A673 (cell line): Measurements from ENCODE around the gene CHRNA9. TPM values are rescaled to one million over a fixed set of nuclear protein-coding genes. Genes with fewer than 3 reads are reported as not detected.

Experiments
- BruUV-seq: library from RNA; stranded (reverse); fragments of 400-500 nt; replicated peaks from 2 replicates; lab custom pipeline; 2021; lab: Mats Ljungman, UMichigan
- CTCF ChIA-PET: fragments of 300-600 bp; sonication (Branson Sonifier 250); formaldehyde crosslinking; loops from one replicate; lab custom pipeline; 2022; ENCODE audit warnings: antibody characterized with exemption; lab: Charles Lee
- POLR2A ChIA-PET: fragments of 300-600 bp; sonication (Branson Sonifier 250); formaldehyde crosslinking; loops from one replicate; lab custom pipeline; 2022; ENCODE audit warnings: antibody characterized with exemption; ENCODE audit not compliant: low non-redundant PET; lab: Charles Lee
- DNase-seq: peaks from one replicate; pipeline ENCODE4 v3.0.0-alpha.2; 2015; ENCODE audit warnings: low spot score
- H3K27ac ChIP-seq: fragments of 200-600 bp; sonication (generic); 2 replicates; pipeline ENCODE4 v1.5.1; 2016; ENCODE audit warnings: mixed run types, low read depth, mild to moderate bottlenecking, mixed read lengths, antibody characterized with exemption, low read length; ENCODE audit not compliant: poor library complexity, severe bottlenecking
- H3K27me3 ChIP-seq: fragments of 200-600 bp; sonication (generic); replicated peaks from 2 replicates; pipeline ENCODE4 v1.6.1; 2017; ENCODE audit warnings: mixed run types, low read depth, mild to moderate bottlenecking, mixed read lengths, antibody characterized with exemption, low read length; ENCODE audit not compliant: insufficient read depth, poor library complexity
- H3K36me3 ChIP-seq: fragments of 200-600 bp; sonication (generic); 2 replicates; pipeline ENCODE4 v1.6.1; 2016; ENCODE audit warnings: mixed run types, mild to moderate bottlenecking, mixed read lengths, antibody characterized with exemption, low read length; ENCODE audit not compliant: insufficient read depth, poor library complexity, severe bottlenecking
- H3K4me1 ChIP-seq: fragments of 200-600 bp; sonication (generic); 2 replicates; pipeline ENCODE4 v1.6.1; 2017; ENCODE audit warnings: mixed run types, mild to moderate bottlenecking, mixed read lengths, antibody characterized with exemption, low read length; ENCODE audit not compliant: insufficient read depth, poor library complexity, severe bottlenecking
- H3K4me3 ChIP-seq: fragments of 200-600 bp; sonication (generic); 2 replicates; pipeline ENCODE4 v1.5.1; 2016; ENCODE audit warnings: low read depth, mixed run types, mild to moderate bottlenecking, mixed read lengths, low read length; ENCODE audit not compliant: poor library complexity, severe bottlenecking
- H3K9me3 ChIP-seq: fragments of 200-600 bp; sonication (generic); 2 replicates; pipeline ENCODE4 v1.6.1; 2016; ENCODE audit warnings: mixed run types, low read depth, mild to moderate bottlenecking, mixed read lengths, antibody characterized with exemption, low read length; ENCODE audit not compliant: poor library complexity, severe bottlenecking
- CTCF ChIP-seq: fragments of 300-800, 200-600 bp; sonication (generic); conservative IDR thresholded peaks from 2 replicates; pipeline ENCODE4 v1.5.1; 2017; ENCODE audit warnings: low read depth, mild to moderate bottlenecking, antibody characterized with exemption, low read length, moderate library complexity, mixed read lengths
- EZH2 ChIP-seq: fragments of 200-600 bp; sonication (generic); IDR thresholded peaks from 2 replicates; pipeline ENCODE4 v1.6.1; 2017; ENCODE audit warnings: borderline replicate concordance, low read depth, mild to moderate bottlenecking, mixed read lengths, antibody characterized with exemption, low read length; ENCODE audit not compliant: poor library complexity, severe bottlenecking
- intact Hi-C: fragments of 100-400 bp; cut with micrococcal nuclease; formaldehyde crosslinking; loops from one replicate; pipeline ENCODE4 v1.10.0; 2022; ENCODE audit not compliant: unreplicated experiment
- total RNA-seq: library from RNA; stranded (reverse); gene quantifications from 2 replicates; pipeline ENCODE4 v1.2.3, GENCODE V29; 2021

CHRNA9 gene
- total RNA-seq, 1 experiment from 2014 or later: 1.5 TPM

- H3K9me3 ChIP-seq: peaks cover 6% of the 10 kb centered on the region
- no peak overlapping the region for H3K4me3 ChIP-seq
- ChIA-PET POLR2A (no interaction called here), CTCF (no interaction called here)
- no peak overlapping the region for H3K27ac ChIP-seq
- intact Hi-C loops: no loop called here
- H3K36me3 ChIP-seq: no peaks in the 10 kb centered on the region
- no peaks in the 10 kb centered on the region for H3K27me3 ChIP-seq
- TF ChIP-seq CTCF: no peak
- TF ChIP-seq EZH2: no peak
- no TSS peak for BruUV-seq
- DNase-seq: no peak
- no peaks in the 10 kb centered on the region for H3K4me1 ChIP-seq
These were observed 36.0 kb upstream of the CHRNA9 start for GRCh38 chr4:40299126-40299525.

DNA sequence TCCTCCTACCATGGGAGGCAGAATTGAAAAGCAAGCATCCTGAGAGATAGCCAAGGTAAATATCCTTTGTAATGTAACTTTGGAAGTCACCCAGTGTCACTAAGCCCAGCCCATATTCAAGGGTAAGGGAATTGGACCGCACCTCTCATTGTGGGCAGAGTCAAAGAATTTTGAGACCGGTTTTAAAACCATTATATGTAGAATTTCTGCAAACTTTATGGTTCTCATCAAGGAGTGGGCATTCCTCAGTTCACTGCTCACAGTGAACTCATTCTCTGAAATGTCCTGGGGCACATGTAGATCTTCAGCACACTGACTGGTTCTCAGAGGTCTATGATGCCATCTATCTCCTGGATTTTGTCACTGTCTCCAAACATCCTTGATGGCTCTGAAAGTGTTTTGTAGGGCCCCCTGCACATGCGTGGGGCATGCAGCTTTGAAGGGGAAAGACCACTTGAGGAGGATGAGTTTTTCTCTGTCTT is 35.3 kb upstream of the CHRNA9 start:
- ChIA-PET CTCF (no interaction called here), POLR2A (no interaction called here)
- DNase-seq: no peak

GRCh38 chr4:40300371-40301162 is 34.6 kb upstream of the CHRNA9 start:
- no peak for DNase-seq
- Histone ChIP-seq H3K9me3 (no peaks in the 10 kb centered on the region), H3K27ac (no peak overlapping the region), H3K4me3 (no peak overlapping the region), H3K36me3 (no peaks in the 10 kb centered on the region), H3K27me3 (no peaks in the 10 kb centered on the region), H3K4me1 (no peaks in the 10 kb centered on the region)
- intact Hi-C loops: no loop called here
- TF ChIP-seq EZH2 (no peak), CTCF (no peak)
- ChIA-PET POLR2A (no interaction called here), CTCF (interaction anchor here (0.5 kb wide), 1 partner anchor 145 kb away, joined by 5 read pairs; no protein-coding TSS in a partner anchor)
- BruUV-seq: no TSS peak

More for the DNA sequence above, 35.3 kb upstream of the CHRNA9 start:
- TF ChIP-seq EZH2 (no peak), CTCF (peak; percentile 21; the same call in 1 of the 2 replicates)
- H3K27ac ChIP-seq: no peak overlapping the region
- H3K4me3 ChIP-seq: no peak overlapping the region
- no peaks in the 10 kb centered on the region for H3K27me3 ChIP-seq
- intact Hi-C loops: no loop called here
- no TSS peak for BruUV-seq
- no peaks in the 10 kb centered on the region for H3K4me1 ChIP-seq
- peaks cover 4% of the 10 kb centered on the region for H3K9me3 ChIP-seq
- no peaks in the 10 kb centered on the region for H3K36me3 ChIP-seq
